ENCODE data around the gene PLEKHM1. TPM values are rescaled to one million over a fixed set of nuclear protein-coding genes. Genes with fewer than 3 reads are reported as not detected.
"Not testable (repeated sequence)": the region's sequence is repeated elsewhere in the genome, so short reads cannot be mapped to it uniquely, and the experiment has no call there.

PLEKHM1 gene
- total RNA-seq, 3 donors from 2014 or later (not counting 1 experiment from before 2014, with no cell fraction given): 140 to 160 (median 158) TPM

- Histone ChIP-seq H3K36me3 (ENCODE audit: control insufficient read depth, insufficient read depth, low read length) (peaks cover 11% of the 10 kb centered on the region), H3K4me1 (ENCODE audit: control insufficient read depth, insufficient read depth, low read length) (peaks cover 30% of the 10 kb centered on the region), H3K27ac (ENCODE audit: low read length) (peak overlapping the region; percentile 39)
- peak overlapping the region; percentile 79 for H3K4me3 Mint-ChIP-seq
- H3K9me3 Mint-ChIP-seq; H3K27me3 Mint-ChIP-seq (ENCODE audit: low read depth in 2 of 2); H3K36me3 Mint-ChIP-seq; DNase-seq; intact Hi-C loops (cut with micrococcal nuclease); H3K4me3 ChIP-seq (ENCODE audit: low read length); H3K9me3 ChIP-seq (ENCODE audit: control insufficient read depth, insufficient read depth, low read length); H3K27me3 ChIP-seq (ENCODE audit: control insufficient read depth, insufficient read depth, low read length): not testable (repeated sequence)
- H3K27ac Mint-ChIP-seq: peak overlapping the region; percentile 84 to 89
- WGBS (ENCODE audit: insufficient coverage): 21% methylated on average over 14 of the region's 16 CpGs
- peak; percentile 86 to 91 (median 90) for ATAC-seq
- H3K4me1 Mint-ChIP-seq: peaks cover 14 to 37% of the 10 kb centered on the region in 2 donors
These were observed 44.4 kb downstream of the PLEKHM1 start for GRCh38 chr17:45445901-45446743.

- peaks cover 27% of the 10 kb centered on the region for H3K4me1 ChIP-seq (ENCODE audit: control insufficient read depth, insufficient read depth, low read length)
- intact Hi-C loops (cut with micrococcal nuclease); H3K27me3 Mint-ChIP-seq (ENCODE audit: low read depth in 2 of 2); H3K4me3 Mint-ChIP-seq; ATAC-seq; H3K9me3 ChIP-seq (ENCODE audit: control insufficient read depth, insufficient read depth, low read length); H3K27me3 ChIP-seq (ENCODE audit: control insufficient read depth, insufficient read depth, low read length); H3K9me3 Mint-ChIP-seq; H3K36me3 ChIP-seq (ENCODE audit: control insufficient read depth, insufficient read depth, low read length); H3K27ac ChIP-seq (ENCODE audit: low read length); H3K4me3 ChIP-seq (ENCODE audit: low read length); H3K36me3 Mint-ChIP-seq; DNase-seq: not testable (repeated sequence)
- WGBS (ENCODE audit: insufficient coverage): 92% methylated on average over 21 of the region's 21 CpGs
- Mint-ChIP-seq H3K4me1 (peaks cover 14 to 32% of the 10 kb centered on the region in 2 donors), H3K27ac (peak overlapping the region; percentile 84 to 89)
These were observed 45.4 kb downstream of the PLEKHM1 start for GRCh38 chr17:45444856-45445820.

- H3K27me3 ChIP-seq (ENCODE audit: control insufficient read depth, insufficient read depth, low read length); H3K9me3 ChIP-seq (ENCODE audit: control insufficient read depth, insufficient read depth, low read length); DNase-seq; H3K27ac ChIP-seq (ENCODE audit: low read length); H3K4me3 ChIP-seq (ENCODE audit: low read length); H3K4me3 Mint-ChIP-seq; H3K36me3 Mint-ChIP-seq; H3K27ac Mint-ChIP-seq; intact Hi-C loops (cut with micrococcal nuclease); ATAC-seq; H3K27me3 Mint-ChIP-seq (ENCODE audit: low read depth in 2 of 2); H3K9me3 Mint-ChIP-seq; H3K36me3 ChIP-seq (ENCODE audit: control insufficient read depth, insufficient read depth, low read length): not testable (repeated sequence)
- WGBS (ENCODE audit: insufficient coverage): 100% methylated on average over 6 of the region's 10 CpGs
- H3K4me1 ChIP-seq (ENCODE audit: control insufficient read depth, insufficient read depth, low read length): peaks cover 24% of the 10 kb centered on the region
- H3K4me1 Mint-ChIP-seq: peaks cover 14 to 23% of the 10 kb centered on the region in 2 donors
These were observed 46.2 kb downstream of the PLEKHM1 start for GRCh38 chr17:45444301-45444700.

DNA sequence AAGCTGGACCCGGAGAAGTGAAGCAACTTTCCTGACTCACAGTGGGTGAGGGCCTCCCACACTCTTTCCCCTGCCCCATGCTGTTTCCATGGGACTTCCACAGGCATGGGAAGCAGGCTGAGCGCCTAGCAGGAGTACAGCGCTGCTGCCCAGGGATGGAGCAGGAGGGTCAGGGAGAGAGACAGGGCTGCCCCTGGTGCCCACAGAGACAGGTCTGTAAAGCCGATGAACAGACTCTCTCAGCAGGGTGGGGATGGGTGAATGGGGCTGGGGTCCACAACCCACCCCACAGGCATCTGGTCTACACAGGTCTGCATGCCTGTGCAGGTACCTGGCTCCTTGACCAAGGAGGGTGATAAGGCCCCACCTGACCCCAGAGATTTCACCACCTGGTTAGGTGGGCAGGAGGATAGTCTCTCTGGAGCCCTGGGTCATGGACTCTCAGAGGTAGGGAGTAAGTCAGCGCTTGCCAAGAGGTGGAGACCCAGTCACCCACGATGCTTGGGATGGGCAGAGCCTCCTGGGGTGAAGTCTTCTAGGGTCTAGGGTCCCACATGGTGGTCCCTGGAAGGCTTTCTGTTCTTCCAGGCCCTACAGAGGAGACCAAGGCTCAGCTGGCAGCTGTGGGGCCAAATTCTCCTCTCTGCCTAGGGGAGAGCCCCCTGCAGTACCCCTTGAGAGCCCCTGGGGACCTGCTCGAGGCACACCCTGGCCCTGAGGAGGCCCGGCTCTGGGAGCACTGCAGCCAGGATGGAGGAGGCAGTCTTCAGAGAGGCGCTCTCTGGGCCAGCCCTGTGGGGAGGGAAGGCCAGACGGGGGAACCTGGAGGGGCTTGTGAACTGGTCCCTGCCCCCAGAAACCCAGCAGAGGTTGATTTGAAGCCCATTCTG, 46.9 kb downstream of the PLEKHM1 start:
- Histone ChIP-seq H3K36me3 (ENCODE audit: control insufficient read depth, insufficient read depth, low read length) (peaks cover 16% of the 10 kb centered on the region), H3K4me1 (ENCODE audit: control insufficient read depth, insufficient read depth, low read length) (peaks cover 24% of the 10 kb centered on the region)
- H3K36me3 Mint-ChIP-seq; intact Hi-C loops (cut with micrococcal nuclease); H3K9me3 ChIP-seq (ENCODE audit: control insufficient read depth, insufficient read depth, low read length); H3K4me3 Mint-ChIP-seq; H3K27me3 ChIP-seq (ENCODE audit: control insufficient read depth, insufficient read depth, low read length); ATAC-seq; H3K27me3 Mint-ChIP-seq (ENCODE audit: low read depth in 2 of 2); H3K4me3 ChIP-seq (ENCODE audit: low read length); DNase-seq; H3K27ac ChIP-seq (ENCODE audit: low read length); H3K27ac Mint-ChIP-seq; H3K9me3 Mint-ChIP-seq: not testable (repeated sequence)
- H3K4me1 Mint-ChIP-seq: peaks cover 14 to 20% of the 10 kb centered on the region in 2 donors
- 84% methylated on average over 8 of the region's 10 CpGs for WGBS (ENCODE audit: insufficient coverage)

Data from natural killer cell (primary cell).